ENCODE data around the gene TRPM2. TPM values are rescaled to one million over a fixed set of nuclear protein-coding genes. Genes with fewer than 3 reads are reported as not detected.

TRPM2 gene
- total and polyA plus RNA-seq, 2 of the 8 experiments (the other 6 are each of a cell fraction or from before 2014, with no cell fraction given): 0.27 to 0.28 TPM

- Histone ChIP-seq H2BK120ac (replicated peaks; ENCODE audit: low read depth, low read length) (no peak overlapping the region), H3K36me3 (ENCODE audit: control insufficient read depth in 2 of 4, insufficient read depth in 4 of 4, low read length in 3 of 4) (no peaks in the 10 kb centered on the region), H3K27me3 (replicated peaks in 1 of 4; ENCODE audit: control insufficient read depth in 3 of 4, extremely low read depth in 1 of 4, insufficient read depth in 3 of 4, low read length in 3 of 4) (no peaks in the 10 kb centered on the region; a peak in 1 of 7 replicates), H2BK5ac (ENCODE audit: low read depth, low read length) (no peak overlapping the region), H3K4me2 (ENCODE audit: insufficient read depth in 1 of 2, low read depth in 2 of 2, low read length in 2 of 2) (no peak overlapping the region), H2BK15ac (ENCODE audit: low read length) (no peak overlapping the region), H2AFZ (ENCODE audit: low read length) (no peak overlapping the region), H3K9ac (replicated peaks in 1 of 4; ENCODE audit: extremely low read depth in 1 of 4, low read depth in 3 of 4, low read length in 3 of 4) (no peak overlapping the region), H2BK12ac (ENCODE audit: low read depth, low read length) (no peak overlapping the region), H3K23ac (ENCODE audit: insufficient read length) (no peak overlapping the region), H4K5ac (ENCODE audit: insufficient read length, low read depth, low read length) (no peak overlapping the region), H2BK20ac (ENCODE audit: low read length) (no peak overlapping the region), H3K56ac (replicated peaks; ENCODE audit: insufficient read length, low read depth, low read length) (no peak overlapping the region), H3K79me2 (ENCODE audit: control insufficient read depth in 1 of 2, insufficient read depth in 2 of 2, low read length in 2 of 2) (no peaks in the 10 kb centered on the region), H4K8ac (ENCODE audit: extremely low read depth, insufficient read depth, low read length) (no peak overlapping the region), H3K23me2 (ENCODE audit: low read depth, low read length) (peaks cover 2% of the 10 kb centered on the region; the same call in 1 of the 2 replicates), H4K91ac (replicated peaks; ENCODE audit: insufficient read length, low read length) (no peak overlapping the region), H3K9me3 (ENCODE audit: insufficient read depth in 2 of 2, low read depth in 1 of 2, low read length in 1 of 2) (peaks cover 4 to 12% of the 10 kb centered on the region in 2 experiments; a peak in 3 of 4 replicates), H3K79me1 (ENCODE audit: low read depth, low read length) (no peaks in the 10 kb centered on the region), H3K14ac (ENCODE audit: insufficient read length) (no peak overlapping the region), H3K18ac (ENCODE audit: extremely low read depth, low read length) (no peak overlapping the region), H4K20me1 (replicated peaks in 1 of 2; ENCODE audit: control insufficient read depth in 1 of 2, insufficient read depth in 2 of 2, low read length in 2 of 2) (no peaks in the 10 kb centered on the region), H3K27ac (ENCODE audit: low read depth, low read length) (no peak overlapping the region), H2AK5ac (ENCODE audit: low read depth, low read length) (no peak overlapping the region), H3K4me3 (ENCODE audit: extremely low read depth in 1 of 4, insufficient read depth in 2 of 4, low read depth in 3 of 4, low read length in 4 of 4) (no peak overlapping the region), H3K4ac (replicated peaks; ENCODE audit: insufficient read length, low read depth, low read length) (no peak overlapping the region), H3K4me1 (replicated peaks in 1 of 4; ENCODE audit: control insufficient read depth in 3 of 4, insufficient read depth in 4 of 4, low read length in 3 of 4) (peaks cover 0 to 9% (median 2%) of the 10 kb centered on the region in 4 experiments; a peak in 2 of 7 replicates)
- ChIA-PET CTCF (ENCODE audit: partially characterized antibody) (interaction anchor here (1.0 to 1.5 kb wide), 2 partner anchors 12 to 64 kb away, joined by 4 read pairs; no protein-coding TSS in a partner anchor), POLR2A (ENCODE audit: partially characterized antibody) (no interaction called here)
- 90% methylated on average over 5 of the region's 5 CpGs; no CpG with 5 or more reads in 1 of the 2 experiments for WGBS, 2 experiments (ENCODE audit: extremely low coverage in 1 of 2, insufficient coverage in 1 of 2, insufficient read length in 1 of 2, insufficient replicate concordance in 2 of 2, low coverage in 1 of 2, low lambda C conversion rate in 2 of 2, missing lambda C conversion rate in 1 of 2)
- no peak for TF ChIP-seq BRCA1 (IDR thresholded peaks at IDR 0.05; ENCODE audit: low read depth, low read length)
- no peak for TF ChIP-seq POLR2A (IDR thresholded peaks at IDR 0.05; ENCODE audit: control extremely low read depth in 1 of 2, low read depth in 2 of 2, low read length in 2 of 2)
- no peak for TF ChIP-seq PHF8 (conservative IDR thresholded peaks at IDR 0.05; ENCODE audit: low read depth, low read length)
- TF ChIP-seq CBX5 (IDR thresholded peaks at IDR 0.05; ENCODE audit: low read depth, low read length): no peak
- no peak for TF ChIP-seq CBX8 (IDR thresholded peaks at IDR 0.05; ENCODE audit: borderline replicate concordance, low read depth, low read length)
- TF ChIP-seq TEAD4 (IDR thresholded peaks at IDR 0.05; ENCODE audit: low read depth, low read length): no peak
- no peak for TF ChIP-seq CEBPB (IDR thresholded peaks at IDR 0.05; ENCODE audit: low read depth, low read length)
- TF ChIP-seq HDAC2 (IDR thresholded peaks at IDR 0.05; ENCODE audit: borderline replicate concordance in 1 of 2, low read depth in 2 of 2, low read length in 2 of 2): no peak
- TF ChIP-seq, protein P1, sequence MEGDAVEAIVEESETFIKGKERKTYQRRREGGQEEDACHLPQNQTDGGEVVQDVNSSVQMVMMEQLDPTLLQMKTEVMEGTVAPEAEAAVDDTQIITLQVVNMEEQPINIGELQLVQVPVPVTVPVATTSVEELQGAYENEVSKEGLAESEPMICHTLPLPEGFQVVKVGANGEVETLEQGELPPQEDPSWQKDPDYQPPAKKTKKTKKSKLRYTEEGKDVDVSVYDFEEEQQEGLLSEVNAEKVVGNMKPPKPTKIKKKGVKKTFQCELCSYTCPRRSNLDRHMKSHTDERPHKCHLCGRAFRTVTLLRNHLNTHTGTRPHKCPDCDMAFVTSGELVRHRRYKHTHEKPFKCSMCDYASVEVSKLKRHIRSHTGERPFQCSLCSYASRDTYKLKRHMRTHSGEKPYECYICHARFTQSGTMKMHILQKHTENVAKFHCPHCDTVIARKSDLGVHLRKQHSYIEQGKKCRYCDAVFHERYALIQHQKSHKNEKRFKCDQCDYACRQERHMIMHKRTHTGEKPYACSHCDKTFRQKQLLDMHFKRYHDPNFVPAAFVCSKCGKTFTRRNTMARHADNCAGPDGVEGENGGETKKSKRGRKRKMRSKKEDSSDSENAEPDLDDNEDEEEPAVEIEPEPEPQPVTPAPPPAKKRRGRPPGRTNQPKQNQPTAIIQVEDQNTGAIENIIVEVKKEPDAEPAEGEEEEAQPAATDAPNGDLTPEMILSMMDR (IDR thresholded peaks at IDR 0.05; ENCODE audit: control extremely low read depth in 1 of 3, insufficient read depth in 1 of 3, low read depth in 1 of 3, low read length in 3 of 3): no peak
- TF ChIP-seq SIRT6 (IDR thresholded peaks at IDR 0.05; ENCODE audit: low read length): no peak
- no peak for TF ChIP-seq SRF (IDR thresholded peaks at IDR 0.05; ENCODE audit: low read depth, low read length)
- TF ChIP-seq GTF2F1 (IDR thresholded peaks at IDR 0.05; ENCODE audit: borderline replicate concordance, low read depth, low read length): no peak
- DNase-seq (ENCODE audit: low read depth in 1 of 2, low spot score in 2 of 2) (no peak), FAIRE-seq (no peak)
Measured at GRCh38 chr21:44379515-44379848, 26.1 kb downstream of the TRPM2 start.

All from H1 (cell line).